Measurements from ENCODE around the gene SELP.

DNA sequence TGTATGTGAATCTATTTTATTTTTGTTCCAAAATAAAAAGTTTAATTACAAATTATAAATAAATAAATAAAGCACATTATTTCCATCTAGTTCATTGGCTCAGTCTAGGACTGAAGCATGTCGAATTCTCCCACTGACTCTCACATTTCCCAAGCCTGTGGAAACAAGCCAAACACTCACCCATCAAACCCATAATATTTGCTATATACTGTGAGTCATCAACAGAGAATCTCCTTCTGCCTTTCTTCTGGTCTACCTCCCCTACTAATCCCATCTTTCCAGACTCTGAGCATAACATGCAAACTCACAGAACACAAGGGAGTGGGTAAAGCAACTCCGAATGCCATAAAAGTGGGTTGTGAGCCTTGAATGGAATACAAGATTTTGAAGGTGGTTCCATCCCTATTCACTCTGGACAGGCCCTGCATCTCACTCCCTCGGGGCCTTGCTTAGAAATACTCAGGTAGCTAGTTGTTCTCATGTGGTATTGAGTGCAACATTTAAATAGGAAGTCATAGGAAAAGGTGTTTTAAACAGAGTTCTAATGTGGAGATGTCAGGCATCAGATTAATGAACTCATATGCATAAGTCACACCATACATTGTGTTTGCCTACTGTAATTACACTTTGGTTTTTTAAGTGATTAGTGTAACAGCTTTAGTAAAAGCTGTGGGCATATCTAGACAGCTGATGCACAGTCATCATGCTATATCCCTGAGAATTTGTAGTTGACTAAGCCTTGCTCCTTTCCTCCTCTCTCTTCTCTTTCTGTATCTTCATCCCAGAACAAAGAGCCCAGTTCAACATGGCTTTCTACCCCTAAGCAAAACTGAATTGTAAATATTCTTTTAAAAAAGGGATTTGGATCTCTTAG lies 90.7 kb downstream of the SELP start:
- no peak for TF ChIP-seq POLR2A (IDR thresholded peaks at IDR 0.05)
- TF ChIP-seq, protein P1, sequence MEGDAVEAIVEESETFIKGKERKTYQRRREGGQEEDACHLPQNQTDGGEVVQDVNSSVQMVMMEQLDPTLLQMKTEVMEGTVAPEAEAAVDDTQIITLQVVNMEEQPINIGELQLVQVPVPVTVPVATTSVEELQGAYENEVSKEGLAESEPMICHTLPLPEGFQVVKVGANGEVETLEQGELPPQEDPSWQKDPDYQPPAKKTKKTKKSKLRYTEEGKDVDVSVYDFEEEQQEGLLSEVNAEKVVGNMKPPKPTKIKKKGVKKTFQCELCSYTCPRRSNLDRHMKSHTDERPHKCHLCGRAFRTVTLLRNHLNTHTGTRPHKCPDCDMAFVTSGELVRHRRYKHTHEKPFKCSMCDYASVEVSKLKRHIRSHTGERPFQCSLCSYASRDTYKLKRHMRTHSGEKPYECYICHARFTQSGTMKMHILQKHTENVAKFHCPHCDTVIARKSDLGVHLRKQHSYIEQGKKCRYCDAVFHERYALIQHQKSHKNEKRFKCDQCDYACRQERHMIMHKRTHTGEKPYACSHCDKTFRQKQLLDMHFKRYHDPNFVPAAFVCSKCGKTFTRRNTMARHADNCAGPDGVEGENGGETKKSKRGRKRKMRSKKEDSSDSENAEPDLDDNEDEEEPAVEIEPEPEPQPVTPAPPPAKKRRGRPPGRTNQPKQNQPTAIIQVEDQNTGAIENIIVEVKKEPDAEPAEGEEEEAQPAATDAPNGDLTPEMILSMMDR (IDR thresholded peaks at IDR 0.05): no peak
- TF ChIP-seq EP300 (IDR thresholded peaks at IDR 0.05): no peak

Measured in stomach (tissue), 4 donors.